GM12874 (cell line): ENCODE data around the gene IL18BP.

ENCODE experiments used
- CTCF ChIP-seq: IDR thresholded peaks from 2 replicates; pipeline ENCODE4 v1.5.1; 2011; ENCODE audit warnings: low read depth, mild to moderate bottlenecking, control low read depth, low read length, moderate library complexity; ENCODE audit not compliant: insufficient read depth

Gene IL18BP

GRCh38 chr11:71996517-71996916 is 2.2 kb upstream of the IL18BP start:
- TF ChIP-seq CTCF = no peak

GRCh38 chr11:71996946-71997345 is 1.8 kb upstream of the IL18BP start:
- TF ChIP-seq CTCF = no peak

- no peak for TF ChIP-seq CTCF
Observed at GRCh38 chr11:71997594-71997993, 1.1 kb upstream of the IL18BP start.

GRCh38 chr11:71998061-71998460 is 648 bp upstream of the IL18BP start:
- no peak for TF ChIP-seq CTCF

- no peak for TF ChIP-seq CTCF
Observed at GRCh38 chr11:71999362-71999761, 653 bp downstream of the IL18BP start.

GRCh38 chr11:71999798-72000197 is 1.1 kb downstream of the IL18BP start:
- no peak for TF ChIP-seq CTCF

- TF ChIP-seq CTCF = no peak
Observed at GRCh38 chr11:72000202-72000867, 1.6 kb downstream of the IL18BP start.
